ENCODE results near the gene SPATS2L.

The SPATS2L gene

DNA sequence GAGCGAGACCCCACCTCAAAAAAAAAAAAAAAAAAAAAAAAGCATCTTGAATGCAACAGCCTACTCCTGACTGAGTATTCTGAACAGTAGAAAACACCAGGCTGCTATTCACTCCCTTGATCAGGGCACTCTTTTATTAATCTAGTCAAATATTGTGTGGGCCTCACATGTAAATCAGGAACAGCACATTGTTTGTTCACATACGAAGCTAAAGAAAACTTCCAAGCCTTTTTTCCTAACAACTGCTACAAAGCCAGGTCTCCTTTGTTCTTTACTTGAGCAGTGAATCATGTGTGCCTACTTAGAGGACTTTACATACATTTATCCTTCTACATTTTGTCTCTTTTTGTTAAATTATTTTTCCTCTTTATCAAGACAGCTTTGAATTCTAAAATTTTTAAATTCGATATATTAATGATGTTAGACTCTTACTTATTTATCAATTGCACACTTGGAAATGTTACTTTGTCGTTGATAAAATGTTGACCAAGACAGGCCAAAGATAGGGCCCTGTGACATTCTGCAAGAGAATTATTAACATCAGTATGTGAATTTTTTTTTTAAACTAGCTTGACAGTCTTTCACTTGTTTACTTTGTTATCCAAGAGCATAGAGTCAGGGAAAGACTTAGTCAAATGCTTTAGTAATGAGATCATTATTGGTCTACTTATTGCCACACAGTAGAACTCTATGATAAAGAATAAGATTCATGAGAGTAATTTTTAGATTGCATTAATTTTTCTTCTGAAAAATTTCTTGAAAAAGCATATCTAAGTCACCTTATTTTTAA is 13.2 kb downstream of the SPATS2L start:
- H3K4ac ChIP-seq (ENCODE audit: low read depth, low read length) = no peak overlapping the region

DNA sequence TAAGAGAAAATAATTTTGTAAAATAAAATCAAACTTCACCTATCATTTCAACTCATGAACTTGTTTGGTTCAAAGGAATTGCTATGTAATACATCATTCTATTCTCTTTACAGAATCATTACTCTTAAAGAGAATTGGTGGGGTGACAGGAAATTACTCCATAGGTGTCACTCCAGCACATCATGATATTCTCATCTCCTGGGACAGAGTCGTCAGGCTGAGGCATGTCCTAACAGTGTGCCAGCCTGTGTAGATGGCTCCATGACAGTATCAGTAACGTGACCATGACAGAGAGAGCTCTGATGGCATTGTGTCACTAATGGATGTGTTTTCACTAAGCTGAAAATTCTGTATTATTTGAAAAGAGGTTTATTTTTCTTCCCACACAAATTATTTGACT is 13.9 kb downstream of the SPATS2L start:
- H2AK5ac ChIP-seq (ENCODE audit: low read length) = no peak overlapping the region
- no peak overlapping the region for H3K27ac ChIP-seq (ENCODE audit: low read depth, low read length)
- no CpG with 5 or more reads among the region's 2 CpGs for WGBS (ENCODE audit: extremely low coverage, insufficient coverage, low lambda C conversion rate)

More for the DNA sequence above, 13.2 kb downstream of the SPATS2L start:
- Histone ChIP-seq H2AK5ac (ENCODE audit: low read length) (no peak overlapping the region), H3K27ac (ENCODE audit: low read depth, low read length) (no peak overlapping the region), H2BK120ac (ENCODE audit: low read depth, low read length) (no peak overlapping the region), H3K9ac (ENCODE audit: low read length) (peak overlapping the region; percentile 22), H3K23ac (ENCODE audit: low read length) (no peak overlapping the region), H3K4me3 (ENCODE audit: low read length) (no peak overlapping the region), H3K56ac (ENCODE audit: low read length) (no peak overlapping the region), H3K4me1 (ENCODE audit: control insufficient read depth, low read depth, low read length) (peaks cover 20% of the 10 kb centered on the region), H3K36me3 (ENCODE audit: control insufficient read depth, insufficient read depth, low read length) (no peaks in the 10 kb centered on the region), H4K8ac (ENCODE audit: low read depth, low read length) (no peak overlapping the region), H2BK5ac (ENCODE audit: low read length) (no peak overlapping the region), H2BK15ac (replicated peaks; ENCODE audit: low read depth) (no peak overlapping the region), H3K79me1 (ENCODE audit: low read length) (peaks cover 3% of the 10 kb centered on the region), H3K18ac (ENCODE audit: low read length) (no peak overlapping the region), H3K4me2 (ENCODE audit: low read length) (no peak overlapping the region), H4K5ac (ENCODE audit: low read length) (no peak overlapping the region), H3K27me3 (ENCODE audit: insufficient read depth, low read length, poor library complexity) (no peaks in the 10 kb centered on the region), H3K79me2 (ENCODE audit: control insufficient read depth, insufficient read depth, low read length) (peaks cover 86% of the 10 kb centered on the region)
- peak; percentile 69 for DNase-seq
- no CpG with 5 or more reads among the region's 4 CpGs for WGBS (ENCODE audit: extremely low coverage, insufficient coverage, low lambda C conversion rate)

DNA sequence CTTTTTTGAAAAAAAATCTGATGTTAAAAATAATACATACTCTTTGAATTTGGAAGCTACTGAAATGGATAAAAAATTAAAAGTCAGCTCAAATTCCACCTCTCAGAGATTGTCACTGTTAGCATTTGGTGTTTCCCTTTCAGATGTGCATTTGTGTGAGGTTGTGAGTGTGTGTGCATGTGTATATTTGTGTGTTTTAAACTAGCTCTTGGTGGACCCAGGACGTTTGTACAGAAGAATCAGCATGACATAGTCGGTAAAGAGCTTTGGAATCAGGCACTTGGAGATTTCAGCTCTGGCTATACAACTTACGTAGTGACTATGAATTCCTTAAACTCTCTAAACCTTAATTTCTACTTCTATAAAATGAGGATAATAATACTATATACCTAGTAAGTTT is 14.5 kb downstream of the SPATS2L start:
- H3K4me3 ChIP-seq (ENCODE audit: low read length) = no peak overlapping the region
- H3K36me3 ChIP-seq (ENCODE audit: control insufficient read depth, insufficient read depth, low read length) = no peaks in the 10 kb centered on the region
- no peak overlapping the region for H2BK15ac ChIP-seq (replicated peaks; ENCODE audit: low read depth)
- H3K79me1 ChIP-seq (ENCODE audit: low read length) = no peaks in the 10 kb centered on the region
- H2AK5ac ChIP-seq (ENCODE audit: low read length) = no peak overlapping the region
- no peak overlapping the region for H3K18ac ChIP-seq (ENCODE audit: low read length)
- no peak overlapping the region for H4K8ac ChIP-seq (ENCODE audit: low read depth, low read length)
- peaks cover 12% of the 10 kb centered on the region for H3K4me1 ChIP-seq (ENCODE audit: control insufficient read depth, low read depth, low read length)
- no peak overlapping the region for H3K27ac ChIP-seq (ENCODE audit: low read depth, low read length)
- WGBS (ENCODE audit: extremely low coverage, insufficient coverage, low lambda C conversion rate) = no CpG with 5 or more reads among the region's 3 CpGs
- no peaks in the 10 kb centered on the region for H3K27me3 ChIP-seq (ENCODE audit: insufficient read depth, low read length, poor library complexity)
- no peak overlapping the region for H3K56ac ChIP-seq (ENCODE audit: low read length)
- H2BK5ac ChIP-seq (ENCODE audit: low read length) = no peak overlapping the region
- no peak overlapping the region for H4K5ac ChIP-seq (ENCODE audit: low read length)
- H3K23ac ChIP-seq (ENCODE audit: low read length) = no peak overlapping the region
- H3K4ac ChIP-seq (ENCODE audit: low read depth, low read length) = no peak overlapping the region
- H2BK120ac ChIP-seq (ENCODE audit: low read depth, low read length) = no peak overlapping the region
- H3K9ac ChIP-seq (ENCODE audit: low read length) = no peak overlapping the region
- DNase-seq = no peak
- H3K79me2 ChIP-seq (ENCODE audit: control insufficient read depth, insufficient read depth, low read length) = peaks cover 84% of the 10 kb centered on the region
- H3K4me2 ChIP-seq (ENCODE audit: low read length) = no peak overlapping the region

More for the DNA sequence above, 13.9 kb downstream of the SPATS2L start:
- H3K36me3 ChIP-seq (ENCODE audit: control insufficient read depth, insufficient read depth, low read length) = no peaks in the 10 kb centered on the region
- no peak overlapping the region for H3K4ac ChIP-seq (ENCODE audit: low read depth, low read length)
- H3K79me1 ChIP-seq (ENCODE audit: low read length) = peaks cover under 1% of the 10 kb centered on the region
- no peaks in the 10 kb centered on the region for H3K27me3 ChIP-seq (ENCODE audit: insufficient read depth, low read length, poor library complexity)
- H4K5ac ChIP-seq (ENCODE audit: low read length) = no peak overlapping the region
- no peak overlapping the region for H2BK5ac ChIP-seq (ENCODE audit: low read length)
- no peak for DNase-seq
- no peak overlapping the region for H2BK15ac ChIP-seq (replicated peaks; ENCODE audit: low read depth)
- H3K18ac ChIP-seq (ENCODE audit: low read length) = no peak overlapping the region
- no peak overlapping the region for H3K9ac ChIP-seq (ENCODE audit: low read length)
- H2BK120ac ChIP-seq (ENCODE audit: low read depth, low read length) = no peak overlapping the region
- H3K79me2 ChIP-seq (ENCODE audit: control insufficient read depth, insufficient read depth, low read length) = peaks cover 85% of the 10 kb centered on the region
- H3K4me2 ChIP-seq (ENCODE audit: low read length) = no peak overlapping the region
- H3K23ac ChIP-seq (ENCODE audit: low read length) = no peak overlapping the region
- H3K4me1 ChIP-seq (ENCODE audit: control insufficient read depth, low read depth, low read length) = peaks cover 16% of the 10 kb centered on the region
- H3K4me3 ChIP-seq (ENCODE audit: low read length) = no peak overlapping the region
- H4K8ac ChIP-seq (ENCODE audit: low read depth, low read length) = no peak overlapping the region
- H3K56ac ChIP-seq (ENCODE audit: low read length) = no peak overlapping the region

DNA sequence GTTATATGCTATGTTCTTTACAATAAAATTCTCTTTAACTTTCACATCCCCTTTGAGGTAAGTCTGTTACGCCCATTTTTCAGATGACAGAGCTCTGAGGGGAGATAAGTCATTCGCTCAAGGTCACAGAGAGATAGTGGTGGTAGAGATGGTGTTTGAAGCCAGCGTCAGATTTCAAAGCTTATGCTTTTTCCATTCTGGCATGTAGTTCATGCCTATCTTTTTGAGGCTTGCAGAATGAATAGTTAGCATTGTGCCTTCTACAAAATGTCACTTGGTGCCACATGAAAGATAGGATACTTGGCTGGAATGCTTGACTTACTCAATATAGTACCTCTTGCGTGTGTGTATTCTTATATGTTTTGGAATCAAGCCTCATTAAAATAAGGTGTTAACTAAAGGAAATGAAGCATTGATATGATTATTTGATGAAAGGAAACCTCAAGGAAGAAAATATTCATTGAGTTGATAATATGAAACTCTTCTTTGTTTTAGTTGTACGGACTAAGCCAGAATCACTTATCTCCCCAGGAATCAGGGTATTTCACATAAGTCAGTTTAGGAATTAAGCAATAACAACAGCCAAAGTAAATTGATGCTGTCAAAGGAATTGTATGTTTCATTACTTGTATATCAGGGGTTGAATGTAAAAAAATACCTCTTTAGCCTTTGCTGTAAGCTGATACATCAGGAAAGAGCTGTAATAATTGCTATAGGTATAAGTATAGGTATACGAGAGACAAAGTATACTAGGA is 15.5 kb downstream of the SPATS2L start:
- H3K4me3 ChIP-seq (ENCODE audit: low read length) = no peak overlapping the region

DNA sequence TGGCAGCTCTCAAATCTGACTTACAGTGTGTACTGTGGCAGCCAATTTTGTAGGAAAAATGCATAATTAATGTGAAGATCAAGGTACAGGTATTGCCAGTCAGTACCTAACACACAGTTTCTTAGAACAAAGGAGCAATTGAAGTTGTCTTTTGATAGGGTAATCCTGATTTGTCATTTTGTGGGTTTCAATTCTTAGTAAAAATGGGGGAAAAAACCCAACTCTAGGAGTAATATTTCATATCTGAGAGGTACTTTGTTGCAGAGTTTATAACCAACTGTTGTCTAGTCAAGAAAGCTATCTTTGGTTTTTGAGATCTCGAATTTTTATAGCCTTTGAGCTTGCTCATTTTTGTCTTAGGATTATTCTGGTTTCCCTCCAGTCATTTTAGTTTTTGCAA is 16.1 kb downstream of the SPATS2L start:
- Histone ChIP-seq H4K8ac (ENCODE audit: low read depth, low read length) (no peak overlapping the region), H3K36me3 (ENCODE audit: control insufficient read depth, insufficient read depth, low read length) (no peaks in the 10 kb centered on the region), H2AK5ac (ENCODE audit: low read length) (no peak overlapping the region), H3K79me2 (ENCODE audit: control insufficient read depth, insufficient read depth, low read length) (peaks cover 80% of the 10 kb centered on the region), H2BK15ac (replicated peaks; ENCODE audit: low read depth) (no peak overlapping the region), H3K79me1 (ENCODE audit: low read length) (no peaks in the 10 kb centered on the region), H3K27me3 (ENCODE audit: insufficient read depth, low read length, poor library complexity) (no peaks in the 10 kb centered on the region), H3K18ac (ENCODE audit: low read length) (no peak overlapping the region), H3K9ac (ENCODE audit: low read length) (no peak overlapping the region), H3K23ac (ENCODE audit: low read length) (no peak overlapping the region), H3K4me1 (ENCODE audit: control insufficient read depth, low read depth, low read length) (peaks cover 4% of the 10 kb centered on the region), H3K27ac (ENCODE audit: low read depth, low read length) (no peak overlapping the region), H3K56ac (ENCODE audit: low read length) (no peak overlapping the region), H3K4ac (ENCODE audit: low read depth, low read length) (no peak overlapping the region), H4K5ac (ENCODE audit: low read length) (no peak overlapping the region), H2BK5ac (ENCODE audit: low read length) (no peak overlapping the region), H3K4me2 (ENCODE audit: low read length) (no peak overlapping the region), H3K4me3 (ENCODE audit: low read length) (no peak overlapping the region), H2BK120ac (ENCODE audit: low read depth, low read length) (no peak overlapping the region)
- DNase-seq = no peak
- no CpG with 5 or more reads among the region's 1 CpG for WGBS (ENCODE audit: extremely low coverage, insufficient coverage, low lambda C conversion rate)

More for the DNA sequence above, 15.5 kb downstream of the SPATS2L start:
- H3K79me2 ChIP-seq (ENCODE audit: control insufficient read depth, insufficient read depth, low read length) = peaks cover 82% of the 10 kb centered on the region
- no peak overlapping the region for H2AK5ac ChIP-seq (ENCODE audit: low read length)
- no peak overlapping the region for H2BK15ac ChIP-seq (replicated peaks; ENCODE audit: low read depth)
- no peak overlapping the region for H3K9ac ChIP-seq (ENCODE audit: low read length)
- no peak overlapping the region for H3K18ac ChIP-seq (ENCODE audit: low read length)
- no peak for DNase-seq
- no peak overlapping the region for H3K23ac ChIP-seq (ENCODE audit: low read length)
- peaks cover 6% of the 10 kb centered on the region for H3K4me1 ChIP-seq (ENCODE audit: control insufficient read depth, low read depth, low read length)
- no peaks in the 10 kb centered on the region for H3K27me3 ChIP-seq (ENCODE audit: insufficient read depth, low read length, poor library complexity)
- H3K27ac ChIP-seq (ENCODE audit: low read depth, low read length) = no peak overlapping the region
- H3K4ac ChIP-seq (ENCODE audit: low read depth, low read length) = no peak overlapping the region
- WGBS (ENCODE audit: extremely low coverage, insufficient coverage, low lambda C conversion rate) = no CpG with 5 or more reads among the region's 6 CpGs
- H3K4me2 ChIP-seq (ENCODE audit: low read length) = no peak overlapping the region
- no peaks in the 10 kb centered on the region for H3K36me3 ChIP-seq (ENCODE audit: control insufficient read depth, insufficient read depth, low read length)
- H2BK5ac ChIP-seq (ENCODE audit: low read length) = no peak overlapping the region
- peak overlapping the region; percentile 28 for H4K8ac ChIP-seq (ENCODE audit: low read depth, low read length)
- no peaks in the 10 kb centered on the region for H3K79me1 ChIP-seq (ENCODE audit: low read length)
- no peak overlapping the region for H4K5ac ChIP-seq (ENCODE audit: low read length)
- no peak overlapping the region for H2BK120ac ChIP-seq (ENCODE audit: low read depth, low read length)
- no peak overlapping the region for H3K56ac ChIP-seq (ENCODE audit: low read length)

All from mesendoderm (in vitro differentiated cells).